Epithelial cell of proximal tubule (primary cell): ENCODE results near the gene PARVA. TPM values are rescaled to one million over a fixed set of nuclear protein-coding genes. Genes with fewer than 3 reads are reported as not detected.
"Not testable (repeated sequence)": the region's sequence is repeated elsewhere in the genome, so short reads cannot be mapped to it uniquely, and the experiment has no call there.

Source experiments
- DNase-seq: peaks from one replicate; pipeline ENCODE4 v3.0.0-alpha.2; 2011; ENCODE audit warnings: low read depth
- H3K4me3 ChIP-seq: 2 replicates; pipeline ENCODE4 v1.5.1; 2011; ENCODE audit warnings: low read depth, mild to moderate bottlenecking, low read length
- total RNA-seq: library from RNA; depleted of rRNA; stranded (reverse); fragments of >200 nt; gene quantifications from 2 replicates; pipeline ENCODE4 v1.2.3, GENCODE V29; 2015
- TF ChIP-seq, protein P1 (sequence below): conservative IDR thresholded peaks from 2 replicates; pipeline ENCODE4 v1.5.1; 2012; ENCODE audit warnings: low read depth, mild to moderate bottlenecking, low read length

The PARVA gene
- total RNA-seq, 1 donor from 2014 or later: 32.6 TPM

DNA sequence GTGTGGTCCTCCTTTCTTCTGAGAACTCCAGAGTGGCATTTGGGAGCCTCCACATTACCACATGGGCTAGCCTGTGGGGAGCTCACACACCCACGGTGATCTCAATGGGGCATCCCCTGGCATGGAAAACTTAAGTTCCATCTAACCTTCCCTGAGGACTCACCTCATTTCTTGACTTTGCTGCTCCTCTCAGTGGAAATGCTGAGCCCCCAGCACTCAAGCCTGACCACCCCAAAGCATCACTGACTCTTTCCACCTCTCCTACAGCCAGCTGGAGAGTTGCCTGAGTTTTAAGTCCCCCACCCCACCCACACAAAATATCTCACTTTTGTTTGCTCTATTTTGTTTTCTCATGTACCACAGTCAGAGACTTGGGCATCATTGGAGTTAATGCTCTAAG lies 23.8 kb upstream of the PARVA start:
- no peak overlapping the region for H3K4me3 ChIP-seq
- TF ChIP-seq, protein P1, sequence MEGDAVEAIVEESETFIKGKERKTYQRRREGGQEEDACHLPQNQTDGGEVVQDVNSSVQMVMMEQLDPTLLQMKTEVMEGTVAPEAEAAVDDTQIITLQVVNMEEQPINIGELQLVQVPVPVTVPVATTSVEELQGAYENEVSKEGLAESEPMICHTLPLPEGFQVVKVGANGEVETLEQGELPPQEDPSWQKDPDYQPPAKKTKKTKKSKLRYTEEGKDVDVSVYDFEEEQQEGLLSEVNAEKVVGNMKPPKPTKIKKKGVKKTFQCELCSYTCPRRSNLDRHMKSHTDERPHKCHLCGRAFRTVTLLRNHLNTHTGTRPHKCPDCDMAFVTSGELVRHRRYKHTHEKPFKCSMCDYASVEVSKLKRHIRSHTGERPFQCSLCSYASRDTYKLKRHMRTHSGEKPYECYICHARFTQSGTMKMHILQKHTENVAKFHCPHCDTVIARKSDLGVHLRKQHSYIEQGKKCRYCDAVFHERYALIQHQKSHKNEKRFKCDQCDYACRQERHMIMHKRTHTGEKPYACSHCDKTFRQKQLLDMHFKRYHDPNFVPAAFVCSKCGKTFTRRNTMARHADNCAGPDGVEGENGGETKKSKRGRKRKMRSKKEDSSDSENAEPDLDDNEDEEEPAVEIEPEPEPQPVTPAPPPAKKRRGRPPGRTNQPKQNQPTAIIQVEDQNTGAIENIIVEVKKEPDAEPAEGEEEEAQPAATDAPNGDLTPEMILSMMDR: no peak
- DNase-seq: no peak

DNA sequence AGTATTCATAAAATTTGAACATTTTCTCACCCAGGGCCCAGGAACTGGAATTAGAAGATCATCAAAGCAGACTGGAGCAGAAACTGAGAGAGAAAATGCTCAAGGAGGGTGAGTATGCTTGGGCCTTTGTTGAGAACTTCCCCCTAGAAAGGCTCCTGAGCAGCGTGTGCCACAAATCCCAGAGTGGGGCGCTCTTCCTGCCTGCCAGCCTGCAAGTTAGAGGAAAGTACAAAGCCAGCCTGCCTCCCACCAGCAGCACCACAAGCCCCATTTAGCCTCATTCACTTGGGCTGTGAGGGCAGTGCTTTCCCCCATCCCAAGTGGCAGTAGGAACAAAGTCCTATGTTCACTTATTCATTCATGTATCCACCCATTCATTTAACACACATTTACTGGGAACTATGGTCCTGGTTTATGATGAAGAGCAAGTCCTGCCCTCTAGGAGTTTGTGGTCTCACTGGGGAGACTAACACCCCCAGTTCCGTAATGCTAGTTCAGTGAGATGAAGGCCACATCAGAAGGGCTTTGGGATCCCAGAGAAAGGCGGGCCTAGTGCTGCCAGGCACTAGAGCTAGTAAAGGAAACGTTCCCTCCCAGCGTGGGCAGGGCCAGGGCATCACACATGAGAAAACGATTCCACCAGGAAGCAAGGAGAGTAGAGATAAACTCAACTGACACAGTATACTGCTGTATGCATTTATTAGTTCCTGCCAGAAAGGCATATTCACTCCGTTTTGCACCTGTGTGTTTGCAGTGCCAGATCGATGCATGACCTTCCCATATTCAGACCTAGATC lies 22.4 kb upstream of the PARVA start:
- TF ChIP-seq, protein P1: no peak
- H3K4me3 ChIP-seq: no peak overlapping the region
- DNase-seq: no peak

DNA sequence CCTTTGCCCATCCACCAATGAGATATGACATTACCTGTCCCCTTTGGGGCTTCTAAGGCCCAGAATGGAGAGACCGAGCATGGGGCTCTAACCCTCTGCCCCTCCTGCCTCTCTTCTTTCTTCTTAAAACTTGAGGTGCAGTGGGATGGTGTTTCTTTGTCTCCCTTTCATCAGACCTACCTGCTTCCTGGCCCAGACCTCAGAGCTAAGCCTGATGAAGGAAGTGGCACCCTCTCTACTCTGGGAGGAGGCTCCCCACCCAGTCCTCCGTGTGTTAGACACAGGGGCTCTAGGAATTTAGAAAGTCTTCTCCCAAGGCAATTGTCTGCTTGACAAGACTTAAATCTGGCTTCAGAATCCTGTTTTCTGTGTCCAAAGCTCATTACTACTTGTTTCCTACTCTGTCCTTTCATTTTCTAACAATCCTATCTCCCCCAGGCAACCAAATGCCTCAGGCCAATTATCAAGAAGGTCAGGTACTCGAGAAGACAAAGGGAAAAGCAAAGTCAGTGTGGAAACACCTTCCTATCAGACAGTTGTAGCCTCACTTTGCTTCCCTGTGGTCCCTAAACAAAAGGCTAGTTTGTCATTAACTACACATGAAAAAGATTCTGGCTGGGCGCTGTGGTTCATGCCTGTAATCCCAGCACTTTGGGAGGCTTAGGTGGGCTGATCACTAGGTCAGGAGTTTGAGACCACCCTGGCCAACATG lies 20.3 kb upstream of the PARVA start:
- TF ChIP-seq, protein P1: no peak
- DNase-seq: no peak
- no peak overlapping the region for H3K4me3 ChIP-seq

DNA sequence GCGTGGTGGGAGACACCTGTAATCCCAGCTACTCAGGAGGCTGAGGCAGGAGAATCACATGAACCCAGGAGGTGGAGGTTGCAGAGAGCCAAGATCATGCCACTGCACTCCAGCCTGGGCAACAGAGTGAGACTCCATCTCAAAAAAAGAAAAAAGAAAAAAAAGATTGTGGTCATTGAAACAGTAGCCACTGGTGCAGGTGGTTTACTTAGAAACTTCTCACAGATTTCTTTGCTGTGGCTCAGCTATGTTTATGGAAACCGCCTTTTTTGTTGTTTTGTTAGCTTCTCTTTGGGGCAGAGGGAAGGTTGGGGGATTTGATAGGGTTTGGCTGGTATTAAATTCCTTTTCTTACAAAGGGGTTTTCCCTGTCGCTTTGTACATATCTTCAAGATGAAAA lies 19.7 kb upstream of the PARVA start:
- not testable (repeated sequence) for DNase-seq, H3K4me3 ChIP-seq

DNA sequence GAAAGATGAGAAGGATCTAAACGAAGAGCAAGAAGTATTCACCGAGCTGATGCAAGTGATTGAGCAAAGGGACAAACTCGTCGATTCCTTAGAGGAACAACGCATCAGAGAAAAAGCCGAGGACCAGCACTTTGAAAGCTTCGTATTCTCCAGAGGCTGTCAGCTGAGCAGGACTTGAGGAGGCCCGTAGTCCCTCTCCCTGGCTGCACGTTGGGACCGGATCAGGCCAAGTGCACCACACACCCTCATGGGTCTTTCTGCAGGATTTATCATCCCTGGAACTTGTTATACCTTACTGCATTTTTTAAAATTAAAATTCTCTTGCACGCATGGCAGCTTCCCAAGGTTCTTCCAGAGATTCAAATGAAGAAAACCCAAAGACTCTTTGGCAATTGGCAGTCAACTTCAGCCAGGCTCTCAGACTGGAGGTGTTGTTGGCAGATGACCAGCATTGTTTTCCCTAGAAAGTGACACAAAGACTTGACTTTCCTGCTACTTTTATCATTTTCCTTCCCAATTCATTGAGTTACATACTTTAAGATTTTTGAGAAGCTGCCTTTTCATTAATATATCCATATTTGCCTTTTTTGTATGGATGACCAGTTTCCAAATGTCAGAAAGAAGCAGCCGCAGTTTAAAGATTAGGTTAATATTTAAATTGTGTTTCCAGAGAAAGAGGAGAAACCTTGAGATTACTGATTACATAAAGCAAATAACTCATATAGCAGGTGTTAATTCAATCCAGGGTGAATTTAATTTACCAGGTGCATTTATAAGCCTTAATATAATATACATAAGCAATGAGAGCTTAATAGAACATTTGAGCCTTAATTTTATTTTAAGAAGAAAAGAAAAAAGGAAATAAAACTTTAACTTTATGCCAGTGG lies 18.8 kb upstream of the PARVA start:
- TF ChIP-seq, protein P1: no peak
- H3K4me3 ChIP-seq: no peak overlapping the region
- DNase-seq: no peak

DNA sequence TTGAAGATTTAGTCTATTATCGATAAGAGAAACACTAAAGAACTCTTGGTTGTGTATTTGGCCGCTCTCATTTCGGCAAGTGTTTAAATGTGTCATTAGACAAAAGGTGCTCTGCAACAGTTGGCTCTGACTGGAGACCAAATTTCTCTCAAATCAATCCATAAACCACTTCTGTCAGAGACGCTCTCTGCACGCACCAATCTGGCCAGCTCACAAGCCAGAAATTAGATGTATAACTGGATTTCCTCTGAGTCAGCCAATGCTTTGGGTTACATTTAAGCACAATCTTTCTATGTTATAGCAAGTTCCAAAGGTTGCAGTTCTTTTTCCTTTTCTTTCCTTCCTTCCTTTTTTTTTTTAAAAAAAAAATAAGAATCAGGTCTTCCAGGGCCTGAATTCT lies 17.6 kb upstream of the PARVA start:
- TF ChIP-seq, protein P1: no peak
- DNase-seq: no peak
- H3K4me3 ChIP-seq: no peak overlapping the region

DNA sequence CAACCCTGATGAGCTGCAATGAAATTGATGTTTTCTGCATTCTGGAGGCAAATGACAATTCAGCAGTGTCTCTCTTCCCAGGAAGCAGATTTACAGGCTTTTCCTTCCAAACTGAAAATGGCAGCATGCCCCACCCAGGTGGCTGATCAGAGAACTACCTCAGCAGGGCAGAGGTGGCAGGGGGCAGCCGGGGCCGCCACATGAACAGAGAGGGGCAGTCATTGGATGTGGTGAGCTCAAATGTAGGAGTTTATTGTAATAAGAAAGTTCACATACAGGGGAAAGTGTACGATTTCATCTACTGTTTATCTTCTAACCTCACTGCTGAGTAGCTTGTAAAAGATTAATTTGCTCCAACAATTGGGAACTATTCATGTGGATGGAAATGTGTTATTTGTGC lies 15.7 kb upstream of the PARVA start:
- no peak for DNase-seq
- TF ChIP-seq, protein P1: no peak
- no peak overlapping the region for H3K4me3 ChIP-seq
